NCI-H510A (cell line): ENCODE results near the gene CFHR4.
"Not testable (repeated sequence)": the region's sequence is repeated elsewhere in the genome, so short reads cannot be mapped to it uniquely, and the experiment has no call there.

Source experiments
- DNase-seq: peaks from one replicate; lab custom pipeline; 2025; lab: John Stamatoyannopoulos, UW

CFHR4 gene

DNA sequence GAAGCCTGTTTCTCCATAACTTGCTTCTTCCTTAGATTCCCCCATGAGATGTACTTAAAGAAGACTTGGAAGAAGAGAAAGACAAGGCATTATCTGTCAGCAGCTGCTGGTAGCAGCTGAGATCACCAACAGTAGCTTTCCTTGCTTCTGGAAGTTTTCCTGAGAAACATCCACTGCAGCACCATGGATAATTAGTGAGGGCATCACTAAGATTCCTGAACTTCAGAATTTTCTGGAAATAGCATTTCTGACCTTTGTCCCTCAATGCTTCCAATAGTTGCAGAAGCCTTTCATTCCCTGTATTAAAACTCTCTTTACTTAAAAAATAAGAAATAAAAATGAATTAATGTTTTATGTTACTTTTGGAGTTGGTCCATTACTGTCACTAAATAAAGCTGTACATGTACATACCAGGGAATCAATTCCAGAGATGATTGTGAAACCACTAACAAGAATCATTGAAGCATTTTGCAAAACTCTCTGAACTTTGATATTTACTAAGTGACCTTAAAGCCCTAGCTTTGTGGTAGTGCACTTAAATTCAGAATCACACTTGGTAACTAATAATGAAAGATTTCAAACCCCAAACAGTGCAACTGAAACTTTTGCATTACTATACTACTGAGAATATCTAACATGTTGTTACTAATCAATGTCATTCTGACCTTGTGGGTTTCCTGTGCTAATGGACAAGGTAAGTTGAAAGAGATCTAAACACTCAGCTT is at the start of gene CFHR4:
Gene CFHR4, plus strand, starts transcription at position 538 of the 725 bp plus-strand sequence. Its CDS starts 99 bp downstream, at position 637.
- no peak for DNase-seq

DNA sequence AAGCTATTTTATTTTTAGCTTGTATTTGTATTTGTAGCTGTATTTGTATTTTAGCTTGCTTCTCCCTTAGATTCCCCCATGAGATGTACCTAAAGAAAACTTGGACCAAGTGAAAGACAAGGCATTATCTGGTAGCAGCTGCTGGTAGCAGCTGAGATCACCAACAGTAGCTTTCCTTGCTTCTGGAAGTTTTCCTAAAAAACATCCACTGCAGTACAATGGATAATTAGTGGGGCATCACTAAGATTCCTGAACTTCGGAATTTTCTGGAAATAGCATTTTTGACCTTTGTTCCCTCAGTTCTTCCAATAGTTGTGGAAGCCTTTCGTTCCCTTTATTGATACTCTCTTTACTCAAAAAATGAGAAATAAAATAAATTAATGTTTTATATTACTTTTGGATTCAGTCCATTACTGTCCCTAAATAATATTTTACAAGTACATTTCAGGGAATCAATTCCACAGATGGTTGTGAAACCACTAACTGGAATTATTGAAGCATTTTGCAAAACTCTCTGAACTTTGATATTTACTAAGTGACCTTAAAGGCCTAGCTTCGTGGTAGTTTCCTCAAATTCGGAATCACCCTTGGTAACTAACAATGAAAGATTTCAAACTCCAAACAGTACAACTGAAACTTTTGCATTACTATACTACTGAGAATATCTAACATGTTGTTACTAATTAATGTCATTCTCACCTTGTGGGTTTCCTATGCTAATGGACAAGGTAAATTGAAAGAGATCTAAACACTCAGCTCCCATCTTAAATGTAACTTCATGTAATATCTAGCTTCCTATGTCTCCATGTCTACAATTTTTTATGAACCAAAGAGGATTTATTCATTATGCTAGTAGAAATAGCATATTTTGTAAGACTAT is 38.0 kb upstream of the CFHR4 start:
- not testable (repeated sequence) for DNase-seq

DNA sequence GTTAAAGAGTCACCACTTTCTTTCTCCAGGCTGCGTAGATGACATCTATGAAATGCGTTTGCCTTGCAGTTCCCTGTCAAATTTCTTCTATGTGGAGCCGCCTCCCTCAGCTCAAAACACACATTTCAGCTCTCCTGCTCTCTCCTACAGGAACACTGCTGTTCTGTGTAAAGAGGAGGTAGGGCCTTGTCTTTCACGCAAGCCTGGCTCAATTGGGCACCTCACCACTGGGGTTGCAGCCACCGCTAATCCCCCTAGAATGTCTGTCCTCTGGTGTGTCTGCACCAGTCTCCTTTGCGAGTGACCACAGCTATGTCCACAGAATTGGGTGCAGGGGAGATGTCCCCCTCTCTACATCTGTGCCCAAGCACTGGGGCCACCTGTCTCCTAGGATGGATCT is 31.8 kb upstream of the CFHR4 start:
- no peak for DNase-seq

DNA sequence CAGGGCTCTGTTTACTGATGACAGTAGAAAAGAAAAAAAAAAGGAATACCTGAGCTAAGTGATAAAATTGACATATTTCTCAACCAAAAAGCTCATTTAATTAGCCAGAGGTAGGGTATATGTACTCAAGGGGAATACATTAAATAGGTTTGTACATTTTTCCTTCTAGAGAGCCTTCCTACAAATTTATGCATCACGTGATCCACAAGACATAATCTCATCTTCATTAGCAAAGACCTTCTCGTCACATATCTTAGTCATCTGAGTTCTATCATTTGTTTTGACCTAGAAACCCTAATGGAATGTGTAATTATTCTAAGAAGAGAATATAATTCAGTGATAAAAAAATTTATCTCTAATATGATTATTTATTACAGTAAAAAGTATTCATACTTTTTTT is 30.7 kb upstream of the CFHR4 start:
- DNase-seq: no peak

DNA sequence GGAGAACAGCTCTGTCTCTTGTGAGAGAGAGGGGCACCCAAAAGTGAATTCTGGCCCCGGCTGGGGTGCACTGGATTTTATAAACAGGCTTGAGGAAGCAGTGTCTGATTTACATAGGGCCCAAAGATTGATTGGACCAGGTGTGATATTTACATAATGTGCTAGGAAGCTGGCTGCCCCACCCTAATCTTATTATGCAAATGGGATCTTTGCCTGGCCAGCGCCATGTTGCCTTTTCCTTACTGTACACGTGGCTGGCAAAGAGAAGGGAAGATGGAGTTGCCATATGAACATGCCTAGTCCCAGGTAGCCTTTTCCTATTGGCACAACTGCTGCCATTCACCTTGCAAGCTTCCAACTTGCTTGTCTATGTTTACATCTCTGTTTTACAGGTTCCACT is 29.0 kb upstream of the CFHR4 start:
- DNase-seq: no peak

DNA sequence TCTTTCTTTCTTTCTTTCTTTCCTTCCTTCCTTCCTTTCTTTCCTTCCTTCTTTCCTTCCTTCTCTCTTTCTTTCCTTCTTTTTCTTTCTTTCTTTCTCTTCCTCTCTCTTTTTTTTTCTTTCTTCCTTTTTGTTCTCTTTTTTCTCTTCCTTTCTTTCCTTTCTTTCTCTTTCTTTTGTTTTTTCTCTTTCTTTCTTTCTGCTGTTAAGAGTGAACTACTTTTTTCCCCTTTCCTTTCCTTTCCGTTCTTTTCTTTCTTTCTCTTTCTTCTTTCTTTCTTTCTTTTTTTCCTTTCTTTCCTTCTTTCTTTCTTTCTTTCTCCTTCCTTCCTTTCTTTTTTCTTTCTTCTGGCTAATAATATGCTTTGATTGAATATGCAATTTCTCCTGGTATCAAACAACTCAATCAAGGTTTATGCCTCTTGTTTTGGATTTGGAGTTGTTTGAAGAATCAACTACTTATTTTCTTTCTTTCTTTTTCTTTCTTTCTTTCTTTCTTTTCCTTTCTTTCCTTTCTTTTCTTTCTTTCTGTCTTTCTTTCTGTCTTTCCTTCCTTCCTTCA is 27.4 kb upstream of the CFHR4 start:
- DNase-seq: no peak

DNA sequence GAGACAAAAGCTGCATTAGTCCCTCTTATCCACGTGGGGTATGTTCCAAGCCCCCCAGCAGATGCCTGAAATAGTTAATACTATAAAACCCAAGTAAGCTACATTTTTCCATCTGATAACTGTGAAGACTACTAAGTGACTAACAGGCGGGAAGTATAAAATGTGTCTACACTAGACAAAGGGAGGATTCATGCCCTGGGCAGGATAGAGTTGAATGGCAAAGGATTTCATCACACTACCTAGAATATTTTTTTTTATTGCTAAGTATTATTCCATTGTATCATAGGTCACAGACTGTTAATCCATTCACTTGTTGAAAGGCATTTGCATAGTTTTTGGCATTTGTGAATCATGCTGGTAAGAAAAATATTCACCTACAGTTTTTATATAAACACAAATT is 26.4 kb upstream of the CFHR4 start:
- DNase-seq: no peak

DNA sequence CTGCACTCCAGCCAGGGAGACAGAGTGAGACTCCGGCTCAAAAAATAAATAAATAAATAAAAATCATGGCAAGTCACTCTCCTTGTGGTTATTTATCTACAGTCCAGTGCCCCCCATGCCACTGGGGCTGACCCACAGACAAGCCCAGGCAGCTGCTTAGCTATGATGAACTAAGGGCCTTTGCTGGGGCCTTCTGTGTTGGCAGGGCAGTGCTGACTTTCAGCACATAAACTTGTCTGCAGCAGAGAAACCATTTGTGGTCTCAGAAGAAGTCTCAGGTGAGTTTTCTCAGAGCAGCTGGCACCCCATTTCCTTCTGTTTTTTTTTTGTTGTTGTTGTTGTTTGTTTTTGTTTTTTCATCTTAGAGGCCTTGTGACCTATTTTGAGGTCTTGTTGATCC is 20.9 kb upstream of the CFHR4 start:
- DNase-seq: no peak

DNA sequence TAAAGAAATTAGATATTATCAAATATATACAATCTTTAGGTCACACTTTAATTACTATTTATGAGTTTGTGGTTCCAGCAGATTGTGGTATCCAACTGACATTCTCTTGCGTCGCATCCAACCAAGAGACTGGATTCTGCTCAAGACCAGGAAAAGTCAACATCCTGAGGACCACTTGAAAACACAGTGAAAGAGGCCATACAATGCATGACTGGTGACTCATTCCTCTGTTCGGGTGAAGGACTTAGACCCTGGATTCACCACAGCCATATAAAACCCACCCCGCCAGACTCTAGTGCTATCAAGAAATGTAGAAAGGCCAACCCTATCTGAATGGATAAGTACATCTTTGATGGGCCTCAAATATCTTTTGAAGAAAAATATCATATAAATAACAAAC is 14.5 kb upstream of the CFHR4 start:
- peak; percentile 83 for DNase-seq

DNA sequence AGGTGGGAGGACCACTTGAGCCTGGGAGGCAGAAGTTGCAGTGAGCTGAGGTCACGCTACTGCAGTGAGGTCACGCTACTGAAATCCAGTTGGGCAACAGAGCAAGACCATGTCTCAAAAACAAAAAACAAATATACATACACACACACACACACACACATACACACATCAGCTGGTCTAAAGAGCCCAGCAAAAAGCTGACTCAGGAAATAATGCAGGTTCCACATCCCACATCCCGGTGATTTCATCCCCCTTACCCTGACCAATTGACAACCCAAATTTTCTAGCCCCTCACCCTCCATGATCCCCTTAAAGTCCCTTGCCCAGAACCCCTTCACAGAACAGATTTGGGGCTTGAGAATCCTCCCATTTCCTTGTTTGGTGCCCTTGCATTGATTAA is 11.9 kb upstream of the CFHR4 start:
- DNase-seq: peak; percentile 1

DNA sequence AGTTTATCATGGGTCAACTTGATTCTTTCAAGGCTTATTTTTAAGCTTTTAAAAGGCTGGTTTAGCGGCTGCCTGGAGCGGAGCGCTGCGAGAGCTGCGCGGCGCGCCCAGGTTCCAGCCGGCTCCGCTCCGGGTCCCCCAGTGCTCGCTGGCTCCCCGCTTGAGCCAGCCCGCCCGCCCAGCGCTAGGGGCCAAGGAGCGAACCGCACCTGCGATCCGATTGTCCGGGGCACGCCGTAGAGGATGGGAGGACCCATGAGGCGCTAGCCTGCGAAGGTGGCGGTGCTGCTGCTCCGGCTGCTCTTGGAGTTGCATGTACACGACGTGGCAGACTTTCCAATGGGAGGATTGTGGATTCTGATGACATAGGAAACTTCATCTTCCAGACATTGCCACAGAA is 9.9 kb upstream of the CFHR4 start:
- DNase-seq: no peak

DNA sequence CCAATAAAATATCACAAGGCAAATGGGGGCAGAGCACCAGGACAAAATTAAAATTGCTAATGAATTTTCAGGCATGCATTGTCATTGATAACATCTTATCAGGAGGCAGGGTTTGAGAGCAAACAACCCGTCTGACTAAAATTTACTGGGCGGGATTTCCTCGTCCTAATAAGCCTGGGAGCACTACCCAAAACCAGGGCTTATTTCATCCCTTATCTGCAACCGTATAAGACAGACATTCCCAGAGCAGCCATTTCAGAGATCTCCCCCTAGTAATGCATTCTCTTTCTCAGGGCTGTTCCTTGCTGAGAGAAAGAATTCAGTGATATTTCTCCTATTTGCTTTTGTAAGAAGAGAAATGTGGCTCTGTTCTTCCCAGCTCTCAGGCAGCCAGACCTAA is 1.3 kb upstream of the CFHR4 start:
- DNase-seq: not testable (repeated sequence)

DNA sequence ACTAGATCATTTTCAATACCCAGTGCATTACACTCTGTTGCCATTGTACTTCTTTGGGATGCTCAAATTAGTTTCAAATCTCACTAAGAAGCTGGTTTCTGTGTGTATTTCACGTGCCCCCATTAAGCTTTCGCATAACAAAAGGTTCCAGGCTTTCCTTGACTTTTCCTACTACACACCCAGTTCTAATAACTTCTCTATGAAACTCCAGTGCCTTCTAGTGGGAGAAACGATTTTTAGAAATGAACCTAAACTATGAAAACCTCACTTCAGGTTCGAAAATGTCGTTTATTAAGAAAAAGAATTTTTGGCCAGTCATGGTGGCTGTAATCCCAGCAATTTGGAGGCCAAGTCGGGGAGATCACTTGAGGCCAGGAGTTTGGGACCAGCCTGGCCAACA is 2.8 kb downstream of the CFHR4 start:
- DNase-seq: no peak

DNA sequence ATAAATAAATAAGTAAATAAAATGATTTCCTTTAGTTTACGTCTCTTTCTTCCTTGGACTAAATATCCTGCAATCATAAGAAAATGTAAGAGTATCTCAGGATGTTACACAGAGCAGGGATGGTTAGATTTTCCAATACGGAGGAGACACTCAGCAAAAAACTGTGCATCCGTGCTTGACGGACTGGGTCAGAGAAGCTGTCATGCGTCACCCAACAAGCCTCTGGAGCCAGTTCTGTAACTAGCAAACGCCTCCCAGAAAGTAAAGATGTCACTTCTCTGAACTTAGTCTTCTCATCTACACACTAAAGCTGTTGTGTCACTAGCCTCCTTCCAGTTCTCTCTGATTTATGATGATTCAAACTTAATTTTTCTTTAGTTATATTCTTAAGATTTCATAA is 3.4 kb downstream of the CFHR4 start:
- no peak for DNase-seq

DNA sequence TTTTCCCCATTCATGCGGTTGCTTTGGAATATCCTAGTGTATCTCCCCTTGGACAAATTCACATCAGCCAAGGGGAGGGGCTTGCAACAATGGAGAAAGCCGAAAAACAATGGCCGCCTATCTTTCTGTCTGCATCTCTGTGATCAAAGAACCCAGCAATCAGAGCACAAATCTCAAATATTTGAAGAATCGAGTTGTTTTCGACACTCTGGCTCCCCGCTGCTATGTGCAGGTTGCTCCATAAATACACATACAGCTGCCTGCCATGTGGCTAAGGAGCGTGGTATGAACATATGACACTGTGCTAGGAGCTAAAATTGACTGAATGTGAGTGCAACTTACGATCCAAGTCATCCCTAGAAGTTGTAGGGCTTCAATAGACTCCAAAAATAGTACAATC is 8.5 kb downstream of the CFHR4 start:
- DNase-seq: no peak

DNA sequence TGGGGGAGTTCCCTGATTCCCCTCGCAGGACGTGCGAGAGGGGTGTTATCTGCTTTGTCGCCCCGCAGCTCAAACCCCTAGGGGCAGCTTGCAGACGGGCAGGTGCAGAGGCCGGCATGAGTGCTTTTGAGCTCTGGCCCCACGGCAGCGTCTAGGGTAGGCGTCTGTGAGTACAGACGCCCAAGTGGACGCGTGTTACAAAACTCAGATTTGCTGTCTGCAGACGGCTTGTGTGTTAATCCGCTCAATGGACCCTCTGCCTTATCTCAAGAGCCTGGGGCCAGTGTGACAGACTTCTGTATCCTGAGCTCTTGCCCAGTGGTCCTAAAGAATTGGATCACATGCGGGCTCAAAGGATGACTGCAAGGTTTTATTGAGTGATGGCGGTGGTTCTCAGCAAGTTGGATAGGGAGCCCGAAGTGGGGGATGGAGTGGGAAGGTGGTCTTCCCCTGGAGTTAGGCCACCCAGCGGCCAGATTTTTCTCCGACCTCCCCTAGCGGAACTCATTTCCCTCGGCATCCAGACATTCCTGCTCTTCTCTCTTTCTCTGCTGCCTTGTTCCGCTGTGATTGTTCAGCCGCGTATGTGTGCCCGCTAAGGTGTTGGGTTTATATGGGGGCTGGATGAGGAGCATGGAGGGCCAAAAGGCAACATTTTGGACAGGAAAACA is 9.4 kb downstream of the CFHR4 start:
- DNase-seq: no peak

DNA sequence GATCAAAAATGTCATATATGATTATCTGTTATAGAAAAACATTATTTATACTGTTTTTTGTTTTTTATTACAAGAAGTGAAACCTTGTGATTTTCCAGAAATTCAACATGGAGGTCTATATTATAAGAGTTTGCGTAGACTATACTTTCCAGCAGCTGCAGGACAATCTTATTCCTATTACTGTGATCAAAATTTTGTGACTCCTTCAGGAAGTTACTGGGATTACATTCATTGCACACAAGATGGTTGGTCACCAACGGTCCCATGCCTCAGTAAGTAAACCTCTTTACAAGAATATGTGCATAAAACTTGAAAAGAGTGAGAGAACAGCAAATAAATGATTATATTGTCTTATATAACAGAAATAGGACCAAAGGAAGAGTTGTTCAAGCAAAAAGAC is 14.5 kb downstream of the CFHR4 start:
- no peak for DNase-seq

DNA sequence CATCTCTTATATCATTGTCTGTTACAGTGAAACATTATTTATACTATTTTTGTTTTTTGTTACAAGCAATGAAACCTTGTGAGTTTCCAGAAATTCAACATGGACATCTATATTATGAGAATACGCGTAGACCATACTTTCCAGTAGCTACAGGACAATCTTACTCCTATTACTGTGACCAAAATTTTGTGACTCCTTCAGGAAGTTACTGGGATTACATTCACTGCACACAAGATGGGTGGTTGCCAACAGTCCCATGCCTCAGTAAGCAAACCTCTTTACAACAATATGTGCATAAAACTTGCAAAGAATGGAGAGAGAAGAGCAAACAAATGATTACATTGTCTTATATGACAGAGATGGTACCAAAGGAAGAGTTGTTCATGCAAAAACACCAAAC is 22.4 kb downstream of the CFHR4 start:
- no peak for DNase-seq

DNA sequence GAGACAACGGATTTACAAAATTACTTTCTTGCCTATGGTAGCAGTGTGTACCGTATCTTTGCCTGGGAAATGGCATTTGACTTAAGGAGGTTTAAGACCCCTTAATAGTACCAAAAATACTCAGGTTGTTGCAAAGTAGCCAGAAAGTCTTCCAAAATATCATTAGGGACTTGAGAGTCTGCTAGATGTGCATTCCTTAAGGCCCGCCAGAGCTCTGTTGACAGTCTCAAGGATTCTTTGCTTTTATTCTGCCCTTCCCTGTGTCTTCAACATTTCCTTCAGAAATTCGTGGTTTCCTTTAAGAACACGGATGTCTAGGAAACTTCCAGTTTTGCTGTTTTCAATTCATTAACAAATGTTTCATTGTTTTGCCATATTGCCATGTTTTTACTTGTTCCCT is 24.4 kb downstream of the CFHR4 start:
- DNase-seq: not testable (repeated sequence)

DNA sequence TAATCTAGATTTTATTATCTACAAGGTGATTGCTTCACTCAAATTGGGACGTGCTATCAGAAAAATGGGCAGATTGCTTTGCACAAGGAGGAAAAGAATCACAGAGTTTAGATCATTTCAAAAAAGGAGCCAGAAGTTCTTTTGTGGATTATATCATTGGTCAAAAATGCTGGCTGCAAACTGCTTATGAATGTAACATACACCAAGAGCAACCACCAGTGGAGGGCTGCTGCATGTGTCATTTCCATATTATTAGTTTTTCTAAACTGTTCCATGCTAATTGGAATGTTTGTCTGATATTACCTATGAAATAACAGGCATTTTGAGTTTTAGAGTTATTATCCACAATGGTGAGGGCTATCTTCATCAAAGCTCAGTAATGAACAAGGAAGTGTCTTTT is 39.0 kb downstream of the CFHR4 start:
- not testable (repeated sequence) for DNase-seq

DNA sequence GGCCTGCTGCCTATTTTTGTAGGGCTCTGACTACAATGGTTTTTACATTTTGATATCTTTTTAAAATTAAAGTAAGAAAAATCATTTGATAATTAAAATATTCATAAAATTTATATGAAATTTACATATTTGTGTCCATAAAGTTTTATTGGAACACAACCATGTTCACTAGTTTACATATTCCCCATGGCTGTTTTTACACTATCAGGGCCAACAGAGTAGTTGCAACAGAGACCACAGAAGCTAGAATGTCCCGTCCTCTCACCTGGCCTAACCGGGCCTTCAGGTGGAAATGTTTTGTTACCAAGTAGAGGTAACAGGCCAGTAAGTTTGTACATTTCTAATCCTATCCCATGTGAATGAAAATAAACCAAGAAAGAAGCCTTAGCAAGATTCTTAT is 45.0 kb downstream of the CFHR4 start:
- not testable (repeated sequence) for DNase-seq

DNA sequence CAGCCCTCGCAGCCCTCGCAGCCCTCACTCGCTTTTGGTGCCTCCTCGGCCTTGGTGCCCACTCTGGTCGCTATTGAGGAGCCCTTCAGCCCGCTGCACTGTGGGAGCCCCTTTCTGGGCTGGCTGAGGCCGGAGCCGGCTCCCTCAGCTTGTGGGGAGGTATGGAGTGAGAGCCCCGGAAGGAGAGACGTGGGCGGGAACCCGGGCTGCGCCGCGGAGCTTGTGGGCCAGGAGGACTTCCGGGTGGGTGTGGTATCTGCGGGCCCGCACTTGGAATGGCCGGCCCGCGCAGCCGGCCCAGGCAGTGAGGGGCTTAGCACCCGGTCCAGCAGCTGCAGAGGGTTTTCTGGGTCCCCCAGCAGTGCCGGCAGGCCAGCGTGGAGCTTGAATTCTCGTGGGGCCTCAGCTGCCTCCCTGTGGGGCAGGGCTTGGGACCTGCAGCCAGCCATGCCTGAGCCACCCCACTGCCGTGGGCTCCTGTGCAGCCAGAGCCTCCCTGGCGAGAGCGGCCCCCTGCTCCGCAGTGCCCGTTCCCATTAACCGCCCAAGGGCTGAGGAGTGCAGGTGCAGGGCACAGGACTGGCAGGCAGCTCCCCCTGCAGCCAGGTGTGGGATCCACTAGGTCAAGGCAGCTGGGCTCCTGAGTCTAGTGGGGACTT is 45.8 kb downstream of the CFHR4 start:
- DNase-seq: no peak
